Measurements from ENCODE around the gene PLLP. TPM values are rescaled to one million over a fixed set of nuclear protein-coding genes. Genes with fewer than 3 reads are reported as not detected.

Gene PLLP
- total and polyA plus RNA-seq, 9 of the 15 experiments (the other 6 are each of a cell fraction or from before 2014, with no cell fraction given): 0.09 to 0.96 (median 0.27) TPM

- TF ChIP-seq ZNF592 (IDR thresholded peaks at IDR 0.05) (no peak), RCOR1 (IDR thresholded peaks at IDR 0.05; ENCODE audit: borderline replicate concordance in 1 of 2, low read depth in 2 of 2, low read length in 2 of 2) (0 out of 4 replicates have a peak, but pooled peaks of 1 of the 2 experiments have one; percentile 7), BCOR (IDR thresholded peaks at IDR 0.05) (peak; percentile 37; the same call in 1 of the 2 replicates), ZNF318 (IDR thresholded peaks at IDR 0.05; ENCODE audit: borderline replicate concordance in 1 of 2, low read depth in 1 of 2) (0 out of 4 replicates have a peak, but pooled peaks of 1 of the 2 experiments have one; percentile 23), ZC3H11A (IDR thresholded peaks at IDR 0.05; ENCODE audit: low read depth, low read length) (no peak)
Measured at GRCh38 chr16:57299009-57299718, 14.7 kb upstream of the PLLP start (continued).

All from K562 (cell line).